SH-SY5Y (cell line): ENCODE data around the gene VANGL1.

ENCODE experiments used
- GATA2 ChIP-seq: IDR thresholded peaks from 2 replicates; pipeline ENCODE4 v1.6.1; 2011; ENCODE audit warnings: mild to moderate bottlenecking, low read depth, low read length
- GATA3 ChIP-seq: IDR thresholded peaks from 2 replicates; pipeline ENCODE4 v1.6.1; 2011; ENCODE audit warnings: low read depth, mild to moderate bottlenecking, low read length, moderate library complexity

DNA sequence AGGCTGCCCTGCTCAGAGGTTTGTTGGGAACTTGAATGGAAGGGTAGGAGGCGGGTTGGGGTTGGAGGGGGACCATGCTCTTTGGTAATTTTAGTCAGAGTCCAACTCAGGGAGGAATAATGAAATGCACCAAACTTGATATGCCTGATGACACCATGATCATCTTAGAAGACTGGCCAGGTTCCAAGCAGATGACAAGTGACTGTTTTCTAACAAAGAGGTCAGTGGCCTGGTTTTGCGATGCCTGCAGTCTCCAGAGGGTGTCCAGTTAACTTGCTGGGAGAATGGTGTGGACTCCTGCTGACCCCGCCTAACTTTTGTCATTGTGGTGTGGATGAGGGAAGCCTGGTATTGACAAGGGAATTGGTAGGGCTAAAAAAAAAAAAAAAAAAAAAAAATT is 12.4 kb downstream of the VANGL1 start:
- TF ChIP-seq GATA3 (no peak), GATA2 (no peak)
